GM18951 (cell line): ENCODE results near the gene TNFAIP8L1.

ENCODE experiments used
- POLR2A ChIP-seq: IDR thresholded peaks from 4 replicates; pipeline ENCODE4 v1.6.1; 2011; ENCODE audit warnings: mild to moderate bottlenecking; ENCODE audit not compliant: insufficient read length, insufficient read depth; ENCODE audit errors: extremely low read depth
- in situ Hi-C: fragments of 300-500 bp; cut with MboI; formaldehyde crosslinking; loops from one replicate; pipeline ENCODE4 v1.12.0; 2022; ENCODE audit warnings: low sequenced_read_pairs, mixed read lengths, inconsistent platforms; ENCODE audit not compliant: unreplicated experiment

Gene TNFAIP8L1

DNA sequence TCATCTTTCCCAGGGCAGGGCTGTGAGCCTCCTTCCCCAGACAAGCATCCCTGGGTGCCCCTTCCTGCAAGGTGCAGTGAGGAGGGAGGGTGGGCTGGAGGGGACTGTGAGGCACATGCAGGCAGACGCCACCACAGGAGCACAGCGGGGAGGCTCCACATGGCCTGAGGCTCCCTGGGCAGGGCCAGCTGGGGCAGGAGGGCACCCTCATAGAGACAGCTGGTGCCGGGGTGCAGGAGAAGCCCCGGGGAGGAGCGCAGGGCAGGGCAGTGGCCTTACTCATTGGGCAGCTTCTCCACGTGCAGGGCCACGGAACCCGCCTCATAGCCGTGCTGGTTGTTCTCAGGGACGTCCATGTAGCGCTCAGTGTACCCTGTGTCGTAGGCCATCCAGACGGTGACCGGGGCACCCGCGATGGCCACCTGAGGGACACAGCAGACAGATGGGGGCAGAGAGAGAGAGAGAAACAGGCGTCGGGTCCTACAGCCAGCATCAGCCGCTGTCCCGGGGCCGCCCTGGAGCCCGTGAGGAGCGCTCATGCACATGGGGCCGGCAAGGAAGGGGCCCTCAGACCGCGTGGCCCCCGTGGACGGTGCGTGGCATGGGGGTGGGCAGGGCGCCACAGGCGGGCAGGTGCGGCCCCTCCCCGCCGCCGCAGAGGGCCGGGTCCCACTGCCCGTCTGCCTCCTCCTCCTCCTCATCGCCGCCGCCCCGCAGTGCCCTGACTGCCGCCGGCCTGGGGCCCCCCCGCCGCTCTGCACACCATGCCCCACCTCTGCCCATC is 43.3 kb downstream of the TNFAIP8L1 start:
- in situ Hi-C loops, result no loop called here
- no peak for TF ChIP-seq POLR2A

DNA sequence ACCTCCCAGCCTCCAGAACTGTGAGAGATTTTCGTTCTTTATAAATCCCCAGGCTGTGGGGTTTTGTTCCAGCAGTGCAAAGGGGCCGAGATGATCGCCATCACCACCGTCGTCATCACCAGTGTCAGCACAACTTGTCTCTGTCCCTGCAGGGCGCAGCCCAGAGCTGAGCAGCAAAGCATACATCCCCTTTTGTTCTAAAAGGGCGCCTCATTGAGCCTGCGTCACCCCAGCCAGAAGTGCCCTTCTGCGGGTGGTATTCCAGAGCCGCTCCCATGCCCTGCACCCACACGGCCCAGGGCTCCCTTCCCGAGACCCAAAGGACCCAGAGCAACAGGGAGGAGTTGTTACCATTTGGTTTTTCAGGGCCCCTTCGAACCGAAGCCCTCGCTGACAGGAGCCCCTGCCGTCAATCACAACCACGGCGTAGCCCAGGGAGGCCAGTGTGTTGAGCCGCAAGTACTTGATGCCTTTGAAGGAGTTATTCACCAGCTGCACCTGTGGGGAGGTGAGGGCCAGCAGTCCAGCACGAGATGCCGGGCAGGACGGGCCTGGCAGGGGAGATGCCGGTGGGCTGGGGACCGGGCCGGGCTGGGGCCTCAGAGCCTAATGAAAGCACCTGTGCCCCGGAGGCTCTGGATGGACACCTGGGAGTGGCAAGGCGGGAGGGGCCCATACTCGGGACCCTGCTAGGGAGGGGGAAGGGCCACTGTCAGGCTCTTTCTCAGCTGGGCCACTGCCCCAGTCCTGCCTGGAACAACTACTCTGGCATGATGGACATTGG is 45.2 kb downstream of the TNFAIP8L1 start:
- TF ChIP-seq POLR2A, result no peak
- in situ Hi-C loops, result no loop called here

DNA sequence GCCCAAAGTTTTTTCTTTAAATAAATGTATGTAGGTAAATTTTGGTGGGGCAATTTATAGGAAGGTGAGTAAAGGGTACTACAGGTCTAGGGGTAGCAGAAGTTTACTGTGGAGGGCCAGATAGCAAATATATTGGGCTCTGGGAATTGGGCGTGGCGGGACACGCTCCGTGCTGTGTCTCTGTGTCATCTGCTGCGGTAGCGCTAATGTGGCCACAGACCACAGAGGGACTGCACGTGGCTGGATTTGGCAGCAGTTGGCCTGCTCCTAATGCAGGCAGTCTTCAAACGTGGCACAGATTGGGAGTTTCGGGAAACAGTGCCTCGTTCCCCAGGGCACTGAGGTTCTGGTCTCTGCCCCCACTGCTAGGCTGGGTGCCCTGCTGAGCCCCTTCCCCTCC is 47.4 kb downstream of the TNFAIP8L1 start:
- in situ Hi-C loops, result no loop called here
- no peak for TF ChIP-seq POLR2A

GRCh38 chr19:4687396-4687795 is 48.1 kb downstream of the TNFAIP8L1 start:
- TF ChIP-seq POLR2A, result no peak
- in situ Hi-C loops, result no loop called here

DNA sequence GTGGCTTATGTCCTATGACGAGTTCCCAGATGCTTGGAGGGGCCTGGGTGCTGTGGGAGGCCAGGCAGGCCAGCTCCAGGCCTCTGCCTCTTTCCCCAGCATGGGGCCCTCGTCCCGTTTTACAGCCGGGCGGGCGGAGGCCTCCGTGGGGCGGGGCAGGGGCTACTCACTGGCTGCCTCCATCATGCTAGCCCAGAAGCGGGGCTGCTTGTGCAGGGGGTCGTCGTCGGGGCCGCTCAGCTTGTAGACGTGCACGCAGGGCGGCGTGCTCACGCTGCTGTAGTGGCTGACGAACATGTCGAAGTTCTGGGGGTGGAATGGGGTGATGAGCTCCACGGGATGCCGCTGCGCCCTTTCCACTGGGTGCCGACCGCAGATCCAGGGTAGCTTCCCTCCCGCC is 49.3 kb downstream of the TNFAIP8L1 start:
- in situ Hi-C loops, result no loop called here

DNA sequence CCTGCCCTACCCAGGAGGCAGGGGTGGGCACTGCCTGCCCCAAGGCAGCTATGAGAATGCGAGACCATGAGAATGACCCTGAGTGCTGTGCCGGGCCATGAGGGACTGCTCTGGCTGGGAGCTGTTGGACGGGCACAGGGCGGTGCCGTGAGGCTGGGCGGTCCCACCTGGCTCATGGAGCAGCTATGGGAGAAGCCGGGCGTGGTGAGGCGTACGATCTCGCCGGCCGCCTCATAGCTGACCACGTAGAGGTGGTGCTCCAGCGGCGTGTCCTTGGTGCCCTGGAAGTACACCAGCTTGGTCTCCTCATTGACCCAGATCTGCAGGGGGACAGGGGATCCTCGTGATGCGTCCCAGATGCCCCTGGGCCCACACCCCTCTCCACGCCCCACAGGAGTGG is 50.1 kb downstream of the TNFAIP8L1 start:
- in situ Hi-C loops, result no loop called here
- no peak for TF ChIP-seq POLR2A

More for the DNA sequence above, 49.3 kb downstream of the TNFAIP8L1 start:
- TF ChIP-seq POLR2A, result no peak

DNA sequence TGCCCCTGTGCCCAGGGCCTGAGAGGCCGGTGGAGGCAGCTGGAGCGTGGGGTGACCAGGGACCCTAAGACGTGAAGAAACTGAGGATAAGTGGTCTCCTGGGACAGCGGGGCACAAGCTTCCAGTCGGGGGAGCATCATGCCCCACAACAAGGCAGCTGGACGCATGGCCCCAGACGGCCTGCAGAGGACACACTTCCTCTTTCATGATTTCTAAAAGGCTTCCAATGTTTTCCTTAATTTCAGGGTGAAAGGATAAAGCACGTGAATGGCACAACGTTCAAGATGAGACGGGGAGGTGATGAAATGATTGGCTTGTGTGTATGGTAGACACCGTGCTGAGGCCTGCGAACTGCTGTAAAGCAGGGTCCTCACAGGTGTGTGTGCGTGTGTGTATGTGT is 51.0 kb downstream of the TNFAIP8L1 start:
- TF ChIP-seq POLR2A, result no peak
- in situ Hi-C loops, result no loop called here

GRCh38 chr19:4691373-4691772 is 52.1 kb downstream of the TNFAIP8L1 start:
- in situ Hi-C loops, result no loop called here
- no peak for TF ChIP-seq POLR2A

DNA sequence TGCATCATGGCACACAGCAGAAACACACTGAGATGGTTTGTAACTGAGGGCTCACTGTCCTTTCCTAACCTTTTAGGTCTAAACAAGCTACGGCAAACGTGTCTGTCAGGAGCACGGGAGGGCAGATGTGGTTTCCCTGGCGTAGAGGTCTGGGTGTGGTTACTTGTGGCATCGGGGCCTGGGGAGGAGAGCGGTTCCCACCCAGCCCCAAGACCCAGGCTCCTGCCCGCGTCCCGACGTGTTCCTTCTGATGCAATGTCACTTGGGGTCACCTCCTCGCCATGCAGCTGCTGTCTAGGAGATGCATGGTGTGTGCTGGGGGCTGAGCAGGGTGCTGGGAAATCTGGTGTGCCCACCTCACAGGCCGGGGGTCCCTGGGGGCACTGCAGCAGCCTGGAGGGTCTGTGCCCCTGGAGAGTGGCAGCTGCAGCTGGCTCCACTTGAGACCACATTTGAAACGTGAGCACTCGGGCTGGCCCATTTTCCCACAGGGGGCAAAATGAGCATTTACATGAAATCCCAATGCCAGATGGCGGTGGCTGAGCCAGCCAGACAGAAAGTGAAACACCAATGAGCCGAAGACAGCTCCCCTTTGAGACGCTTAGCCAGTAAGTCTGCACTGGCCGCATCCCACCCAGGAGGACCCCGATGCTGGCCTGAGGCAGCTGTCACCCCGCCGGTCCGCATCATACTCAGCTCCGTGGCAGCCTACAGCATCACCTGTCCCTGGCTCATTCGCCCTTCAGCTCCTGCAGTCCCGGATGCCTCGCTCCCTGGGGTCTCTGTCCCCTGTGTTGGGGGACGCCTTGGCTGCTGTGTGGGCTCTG is 53.1 kb downstream of the TNFAIP8L1 start:
- no peak for TF ChIP-seq POLR2A

DNA sequence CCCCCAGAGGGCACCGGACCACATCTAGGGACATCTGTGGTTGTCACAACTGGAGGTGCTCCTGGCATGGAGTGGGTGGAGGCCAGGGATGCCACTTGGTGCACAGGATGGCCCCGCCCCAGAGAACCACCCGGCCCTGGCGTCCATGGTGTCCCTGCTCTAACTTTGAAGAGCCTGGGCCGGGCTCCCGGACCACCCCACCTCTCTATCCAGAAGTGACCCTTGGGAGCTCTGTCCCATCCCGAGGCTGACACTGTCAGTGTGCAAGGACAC is 53.7 kb downstream of the TNFAIP8L1 start:
- TF ChIP-seq POLR2A, result no peak
- in situ Hi-C loops, result no loop called here

More for the DNA sequence above, 53.1 kb downstream of the TNFAIP8L1 start:
- in situ Hi-C loops, result no loop called here

- in situ Hi-C loops, result no loop called here
- TF ChIP-seq POLR2A, result no peak
Measured at GRCh38 chr19:4693471-4694121, 54.3 kb downstream of the TNFAIP8L1 start.

DNA sequence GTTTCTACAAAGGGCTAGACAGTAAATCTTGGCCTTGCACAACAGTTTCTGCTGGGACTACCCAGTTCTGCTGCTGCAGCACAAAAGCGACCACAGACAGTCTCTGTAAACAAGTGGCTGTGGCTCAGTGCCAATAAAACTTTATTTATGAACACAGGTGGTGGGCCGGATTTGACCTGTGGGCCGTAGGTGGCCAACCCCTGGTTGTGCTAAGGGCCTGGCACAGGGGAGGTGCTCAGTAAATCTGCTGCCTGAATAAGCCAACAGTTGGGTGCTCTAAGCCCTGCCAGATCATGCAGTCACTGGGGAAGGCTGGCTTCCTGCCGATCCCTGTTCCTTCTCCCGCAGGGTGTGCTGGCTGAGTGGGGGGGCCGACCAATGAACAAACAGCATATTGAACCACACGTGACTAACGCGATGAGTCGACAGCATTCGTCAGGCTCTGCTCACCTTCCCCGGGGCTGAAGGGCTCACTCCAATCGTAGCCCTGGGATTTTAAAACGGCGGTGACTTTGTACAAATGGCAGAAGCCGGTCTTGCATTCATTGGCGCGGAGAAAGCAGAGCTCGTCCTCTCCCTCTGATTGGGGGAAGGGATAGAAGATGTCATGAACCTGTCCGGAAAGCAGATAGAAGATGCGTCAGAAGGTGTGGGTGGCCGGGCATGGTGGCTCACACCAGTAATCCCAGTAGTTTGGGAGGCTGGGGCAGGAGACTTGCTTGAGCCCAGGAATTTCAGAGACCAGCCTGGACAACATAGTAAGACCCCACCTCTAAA is 55.1 kb downstream of the TNFAIP8L1 start:
- no peak for TF ChIP-seq POLR2A
- in situ Hi-C loops, result no loop called here
